Activated T-helper 1 cell treated with anti-CD3 and anti-CD28 coated beads, Interleukin-12 subunit alpha, Interleukin-12 subunit beta, Interleukin-2, Interleukin-4 antibody, amounts not matched to agents 30 ng/mL and 10 ng/mL and 1 ng/mL, durations not matched to agents 14 hours and 24 hours and 36 hours (primary cell): ENCODE measurements around the gene ZNF236. TPM values are rescaled to one million over a fixed set of nuclear protein-coding genes. Genes with fewer than 3 reads are reported as not detected.
"Not testable (repeated sequence)": the region's sequence is repeated elsewhere in the genome, so short reads cannot be mapped to it uniquely, and the experiment has no call there.

ENCODE experiments used
- DNase-seq: peaks from one replicate; pipeline ENCODE4 v3.0.0; 2021; ENCODE audit warnings: low spot score
- H3K27ac Mint-ChIP-seq: one replicate; pipeline ENCODE4 v1.8.0; 2021; ENCODE audit warnings: mild to moderate bottlenecking, mixed read lengths
- H3K27me3 Mint-ChIP-seq: one replicate; pipeline ENCODE4 v1.8.0; 2022; ENCODE audit warnings: mild to moderate bottlenecking, moderate library complexity, mixed read lengths; ENCODE audit not compliant: insufficient read depth
- H3K36me3 Mint-ChIP-seq: one replicate; pipeline ENCODE4 v1.8.0; 2021; ENCODE audit warnings: low read depth, mixed read lengths
- H3K4me1 Mint-ChIP-seq: one replicate; pipeline ENCODE4 v1.8.0; 2021; ENCODE audit warnings: low read depth, mixed read lengths
- H3K4me3 Mint-ChIP-seq: one replicate; pipeline ENCODE4 v1.8.0; 2021; ENCODE audit warnings: mild to moderate bottlenecking, moderate library complexity, mixed read lengths
- H3K9me3 Mint-ChIP-seq: one replicate; pipeline ENCODE4 v1.8.0; 2021; ENCODE audit warnings: mixed read lengths
- intact Hi-C: fragments of 100-400 bp; cut with micrococcal nuclease; formaldehyde crosslinking; loops from one replicate; pipeline ENCODE4 v1.15.1; 2024
- total RNA-seq: library from RNA; stranded (reverse); gene quantifications from 2 replicates; pipeline ENCODE4 v1.2.3, GENCODE V29; 2022

Gene ZNF236
- 18.0 and 21.5 TPM in 2 replicates for total RNA-seq

DNA sequence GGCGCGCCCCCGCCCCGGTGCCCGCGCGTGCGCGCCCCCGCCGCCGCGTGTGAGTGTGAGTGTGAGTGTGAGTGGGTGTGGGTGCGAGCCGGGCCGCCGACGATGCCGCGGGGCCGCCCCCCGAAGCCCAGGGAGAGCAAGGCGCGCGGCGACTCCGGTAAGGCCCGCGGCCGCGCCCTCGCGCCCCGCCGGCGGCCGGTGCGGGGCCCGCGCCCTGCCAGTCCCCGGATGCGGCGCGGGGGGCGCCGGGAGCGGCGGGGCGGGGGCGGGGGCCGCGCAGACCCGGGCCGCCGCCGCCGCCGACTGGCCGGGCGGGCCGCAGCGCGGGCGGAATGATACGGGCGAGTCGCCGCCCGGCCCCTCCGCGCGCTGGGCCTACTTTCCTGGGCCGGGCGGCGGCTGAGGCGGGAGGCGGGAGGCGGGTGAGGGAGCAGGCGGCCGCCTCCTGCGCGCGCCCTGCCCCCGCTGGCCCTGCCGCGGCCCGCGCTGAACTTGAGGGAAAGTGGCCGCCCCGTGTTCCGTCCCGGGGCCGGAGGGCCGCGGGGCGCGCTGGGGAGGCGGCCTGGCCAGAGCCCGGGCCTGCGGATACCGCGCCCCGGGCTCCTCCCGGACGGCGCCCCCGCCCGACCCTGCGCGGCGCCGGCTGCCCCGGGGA lies at the start of gene ZNF236:
TSS of gene ZNF236 (plus strand) at position 52 of the 655 bp plus-strand sequence. CDS start at position 103, 51 bp downstream.
- peak; percentile 59 for DNase-seq

GRCh38 chr18:76772665-76773064 lies 49.7 kb upstream of the ZNF236 start:
- Mint-ChIP-seq H3K27ac (no peak overlapping the region), H3K27me3 (peaks cover 15% of the 10 kb centered on the region), H3K9me3 (peaks cover 21% of the 10 kb centered on the region), H3K36me3 (peaks cover 2% of the 10 kb centered on the region), H3K4me3 (no peak overlapping the region), H3K4me1 (peaks cover 7% of the 10 kb centered on the region)
- intact Hi-C loops, result no loop called here
- DNase-seq, result no peak

More for the DNA sequence above, at the start of gene ZNF236:
- Mint-ChIP-seq H3K36me3 (peaks cover 4% of the 10 kb centered on the region), H3K9me3 (no peaks in the 10 kb centered on the region), H3K4me3 (peak within 1 kb of the TSS; percentile 93), H3K27me3 (no peaks in the 10 kb centered on the region), H3K4me1 (peaks cover 41% of the 10 kb centered on the region), H3K27ac (peak within 1 kb of the TSS; percentile 96)
- intact Hi-C loops, result loop anchor here (1.0 to 10.0 kb wide), 7 partner anchors 53 to 382 kb away; partner anchors contain the start of gene MBP

DNA sequence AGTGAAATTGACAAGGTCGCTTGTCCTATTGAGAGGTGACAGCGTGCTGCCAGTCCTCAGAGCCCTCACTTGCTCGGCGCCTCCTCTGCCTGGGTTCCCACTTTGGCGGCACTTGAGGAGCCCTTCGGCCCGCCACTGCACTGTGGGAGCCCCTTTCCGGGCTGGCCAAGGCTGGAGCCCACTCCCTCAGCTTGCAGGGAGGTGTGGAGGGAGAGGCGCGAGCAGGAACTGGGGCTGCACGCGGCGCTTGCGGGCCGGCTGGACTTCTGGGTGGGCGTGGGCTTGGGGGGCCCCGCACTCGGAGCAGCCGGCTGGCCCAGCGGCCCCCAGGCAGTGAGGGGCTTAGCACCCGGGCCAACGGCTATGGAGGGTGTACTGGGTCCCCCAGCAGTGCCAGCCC lies 45.3 kb upstream of the ZNF236 start:
- DNase-seq, H3K36me3 Mint-ChIP-seq, H3K4me3 Mint-ChIP-seq, H3K9me3 Mint-ChIP-seq, intact Hi-C loops, H3K27ac Mint-ChIP-seq, H3K4me1 Mint-ChIP-seq: not testable (repeated sequence)
- peaks cover 21% of the 10 kb centered on the region for H3K27me3 Mint-ChIP-seq

DNA sequence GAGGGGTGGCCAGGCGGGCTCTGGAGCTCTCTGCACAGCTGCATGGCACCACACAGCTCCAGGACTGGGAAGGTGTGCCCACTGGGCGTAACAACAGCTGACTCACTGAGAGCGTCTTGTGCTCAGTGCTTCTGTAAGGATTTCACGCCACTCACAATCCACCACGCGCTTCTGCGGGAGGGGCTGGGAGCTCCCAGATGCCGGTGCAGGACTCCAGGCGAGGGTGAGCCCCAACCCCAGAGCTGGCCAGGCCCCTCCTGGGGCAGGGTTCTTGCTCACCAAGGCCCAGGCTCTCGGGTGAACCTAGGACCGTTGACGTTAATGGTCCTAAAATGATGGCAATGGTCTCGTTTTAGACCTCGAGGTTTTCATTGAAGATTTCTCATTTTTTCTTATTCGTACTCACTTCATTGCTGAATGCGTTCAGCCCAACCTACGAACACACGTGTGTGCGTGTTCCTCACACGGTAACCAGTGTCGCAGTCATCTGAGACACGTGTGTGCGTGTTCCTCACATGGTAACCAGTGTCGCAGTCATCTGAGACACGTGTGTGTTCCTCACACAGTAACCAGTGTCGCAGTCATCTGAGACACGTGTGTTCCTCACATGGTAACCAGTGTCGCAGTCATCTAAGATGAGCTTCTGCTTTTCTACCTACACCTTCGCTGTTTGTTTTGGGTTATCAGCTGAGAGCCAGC lies 38.4 kb upstream of the ZNF236 start:
- intact Hi-C loops, result no loop called here
- H3K9me3 Mint-ChIP-seq, result peaks cover 3% of the 10 kb centered on the region

DNA sequence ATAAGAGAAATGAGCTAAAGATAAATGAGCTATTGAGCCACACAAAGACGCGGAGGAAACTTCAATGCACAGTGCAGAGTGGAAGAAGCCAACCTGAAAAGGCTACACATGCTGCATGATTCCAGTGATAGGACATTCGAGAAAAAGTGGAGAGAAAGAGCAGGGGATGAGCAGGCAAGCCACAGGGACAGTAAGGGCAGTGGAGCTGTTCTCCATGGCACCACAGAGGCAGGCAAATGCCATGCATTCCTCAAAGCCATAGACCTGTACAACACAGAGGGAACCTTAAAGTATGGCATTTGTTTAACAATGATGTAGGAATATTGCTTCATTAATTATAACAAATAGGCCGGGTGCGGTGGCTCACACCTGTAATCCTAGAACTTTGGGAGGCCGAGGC lies 36.5 kb upstream of the ZNF236 start:
- intact Hi-C loops, result no loop called here
- DNase-seq, result no peak
- Mint-ChIP-seq H3K36me3 (peaks cover 3% of the 10 kb centered on the region), H3K4me1 (peaks cover 9% of the 10 kb centered on the region), H3K4me3 (no peak overlapping the region), H3K27me3 (peaks cover 14% of the 10 kb centered on the region), H3K27ac (no peak overlapping the region), H3K9me3 (peaks cover 9% of the 10 kb centered on the region)

More for the DNA sequence above, 38.4 kb upstream of the ZNF236 start:
- peaks cover 3% of the 10 kb centered on the region for H3K36me3 Mint-ChIP-seq
- H3K27ac Mint-ChIP-seq, result no peak overlapping the region
- H3K4me3 Mint-ChIP-seq, result no peak overlapping the region
- peaks cover 24% of the 10 kb centered on the region for H3K27me3 Mint-ChIP-seq
- peaks cover 9% of the 10 kb centered on the region for H3K4me1 Mint-ChIP-seq
- no peak for DNase-seq

DNA sequence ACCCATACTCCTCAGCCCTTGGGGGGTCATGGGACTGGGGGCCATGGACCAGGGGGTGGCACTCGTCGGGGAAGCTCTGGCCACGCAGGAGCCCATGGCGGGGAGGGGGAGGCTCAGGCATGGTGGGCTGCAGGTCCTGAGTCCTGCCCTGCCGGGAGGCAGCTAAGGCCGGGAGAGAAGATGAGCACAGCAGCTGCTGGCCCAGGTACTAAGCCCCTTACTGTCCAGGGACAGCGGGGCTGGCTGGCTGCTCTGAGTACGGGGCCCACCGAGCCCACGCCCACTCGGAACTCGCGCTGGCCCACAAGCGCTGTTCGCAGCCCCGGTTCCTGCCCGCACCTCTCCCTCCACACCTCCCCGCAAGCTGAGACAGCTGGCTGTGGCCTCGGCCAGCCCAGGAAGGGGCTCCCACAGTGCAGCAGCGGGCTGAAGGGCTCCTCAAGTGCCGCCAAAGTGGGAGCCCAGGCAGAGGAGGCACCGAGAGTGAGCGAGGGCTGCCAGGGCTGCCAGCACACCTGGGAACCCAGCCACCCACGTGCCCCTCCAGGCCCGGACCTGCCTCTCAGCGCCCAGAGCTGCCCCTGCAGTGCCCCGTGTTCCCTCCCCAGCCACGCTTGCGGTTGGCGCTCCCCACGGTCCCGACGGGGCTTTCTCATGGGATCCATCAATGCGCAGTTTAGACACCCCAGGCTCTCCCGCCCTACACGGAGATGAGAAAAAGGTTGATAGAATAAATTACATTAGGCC lies 33.6 kb upstream of the ZNF236 start:
- intact Hi-C loops, result no loop called here

GRCh38 chr18:76791106-76791505 lies 31.3 kb upstream of the ZNF236 start:
- Mint-ChIP-seq H3K4me3 (no peak overlapping the region), H3K27ac (no peak overlapping the region)

More for the DNA sequence above, 33.6 kb upstream of the ZNF236 start:
- Mint-ChIP-seq H3K27ac (no peak overlapping the region), H3K4me3 (no peak overlapping the region), H3K9me3 (peaks cover 14% of the 10 kb centered on the region), H3K27me3 (peaks cover 12% of the 10 kb centered on the region), H3K36me3 (peaks cover 3% of the 10 kb centered on the region), H3K4me1 (peaks cover 9% of the 10 kb centered on the region)
- no peak for DNase-seq

GRCh38 chr18:76791642-76792041 lies 30.7 kb upstream of the ZNF236 start:
- peaks cover 3% of the 10 kb centered on the region for H3K36me3 Mint-ChIP-seq
- no peak overlapping the region for H3K4me3 Mint-ChIP-seq
- H3K27ac Mint-ChIP-seq, result no peak overlapping the region
- peaks cover 14% of the 10 kb centered on the region for H3K9me3 Mint-ChIP-seq
- DNase-seq, result no peak
- intact Hi-C loops, result no loop called here
- peaks cover 9% of the 10 kb centered on the region for H3K4me1 Mint-ChIP-seq
- H3K27me3 Mint-ChIP-seq, result peaks cover 12% of the 10 kb centered on the region

More at GRCh38 chr18:76791106-76791505, 31.3 kb upstream of the ZNF236 start:
- no peak for DNase-seq
- Mint-ChIP-seq H3K36me3 (peaks cover 3% of the 10 kb centered on the region), H3K9me3 (peaks cover 14% of the 10 kb centered on the region), H3K4me1 (peaks cover 9% of the 10 kb centered on the region), H3K27me3 (peaks cover 11% of the 10 kb centered on the region)
- intact Hi-C loops, result no loop called here

- peaks cover 17% of the 10 kb centered on the region for H3K27me3 Mint-ChIP-seq
- H3K36me3 Mint-ChIP-seq, result no peaks in the 10 kb centered on the region
- intact Hi-C loops, result no loop called here
- DNase-seq, result no peak
- H3K4me1 Mint-ChIP-seq, result no peaks in the 10 kb centered on the region
- H3K9me3 Mint-ChIP-seq, result peaks cover 20% of the 10 kb centered on the region
- no peak overlapping the region for H3K4me3 Mint-ChIP-seq
- no peak overlapping the region for H3K27ac Mint-ChIP-seq
Measured at GRCh38 chr18:76794326-76794725, 28.0 kb upstream of the ZNF236 start.

DNA sequence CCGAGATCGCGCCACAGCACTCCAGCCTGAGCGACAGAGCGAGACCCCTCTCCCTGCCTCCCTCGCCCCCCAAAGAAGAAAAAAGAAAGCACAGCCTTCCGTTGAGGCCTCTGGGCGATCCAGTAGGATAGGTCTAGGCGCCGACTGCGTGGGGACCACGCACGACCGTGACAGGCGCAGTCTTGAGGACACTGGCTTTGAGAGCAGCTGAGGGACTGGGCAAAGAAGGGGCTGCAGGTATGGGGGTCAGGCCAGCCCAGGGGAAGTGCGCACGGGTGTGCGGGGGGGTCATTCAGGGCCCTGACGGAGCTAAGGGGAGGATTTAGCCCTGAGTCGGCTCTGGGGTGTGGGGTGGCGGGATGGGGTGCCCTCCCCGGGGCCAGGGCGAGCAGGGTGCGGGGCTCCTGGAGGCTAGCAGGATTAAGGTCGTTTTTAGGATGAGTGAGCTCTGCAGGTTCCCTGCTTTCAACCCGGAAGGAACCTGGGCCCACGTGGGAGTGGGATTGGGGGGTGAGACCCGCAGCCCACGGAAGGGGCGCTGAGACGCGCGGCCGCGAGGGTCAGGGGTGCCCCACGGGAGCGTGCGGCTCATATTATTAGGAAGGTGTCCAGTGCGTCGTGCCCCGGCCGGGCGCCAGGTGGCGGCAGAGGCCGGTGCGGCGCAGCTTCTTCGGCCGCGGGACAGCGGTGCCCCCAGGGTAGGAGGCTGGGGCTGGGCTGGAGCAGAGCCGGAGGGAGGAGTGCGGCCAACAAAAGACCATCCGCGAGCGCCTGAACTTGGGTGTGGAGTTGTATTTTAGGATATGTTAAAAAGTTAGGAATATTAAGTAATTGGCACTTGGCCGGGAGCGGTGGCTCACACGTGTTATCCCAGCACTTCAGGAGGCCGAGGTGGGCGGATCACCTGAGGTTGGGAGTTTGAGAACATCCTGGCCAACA lies 20.5 kb upstream of the ZNF236 start:
- H3K27me3 Mint-ChIP-seq, result peaks cover 12% of the 10 kb centered on the region
- no peak overlapping the region for H3K4me3 Mint-ChIP-seq
- peaks cover 9% of the 10 kb centered on the region for H3K9me3 Mint-ChIP-seq
- H3K4me1 Mint-ChIP-seq, result peaks cover 8% of the 10 kb centered on the region
- H3K36me3 Mint-ChIP-seq, result no peaks in the 10 kb centered on the region
- intact Hi-C loops, result loop anchor here (1.0 to 5.0 kb wide), 6 partner anchors 57 to 849 kb away; no protein-coding TSS in a partner anchor
- no peak for DNase-seq
- H3K27ac Mint-ChIP-seq, result no peak overlapping the region

GRCh38 chr18:76803413-76803812 lies 18.9 kb upstream of the ZNF236 start:
- Mint-ChIP-seq H3K27me3 (peaks cover 8% of the 10 kb centered on the region), H3K36me3 (peaks cover 3% of the 10 kb centered on the region), H3K4me3 (no peak overlapping the region), H3K4me1 (peaks cover 8% of the 10 kb centered on the region), H3K27ac (no peak overlapping the region), H3K9me3 (peaks cover 4% of the 10 kb centered on the region)
- DNase-seq, result no peak
- intact Hi-C loops, result loop anchor here (1.0 to 5.0 kb wide), 4 partner anchors 18 to 847 kb away; no protein-coding TSS in a partner anchor

DNA sequence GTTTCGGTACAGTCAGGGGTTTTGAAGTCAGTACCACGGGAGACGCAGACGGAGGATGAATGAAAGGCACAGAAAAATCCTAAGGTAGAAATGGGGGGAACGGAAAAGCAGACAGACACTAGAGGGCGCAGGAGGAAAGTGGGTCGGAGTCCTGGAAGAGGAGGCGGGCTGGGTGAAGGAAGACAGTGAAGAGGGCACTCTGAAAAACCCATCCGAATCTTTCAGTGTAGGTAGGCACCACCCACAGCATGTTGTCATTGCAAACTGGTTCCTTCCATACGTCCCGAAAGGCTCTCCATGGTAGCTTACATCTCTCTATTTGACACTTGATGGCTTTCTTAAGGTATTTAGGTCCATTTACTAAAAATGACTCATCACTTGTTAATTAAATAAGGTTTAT lies 18.5 kb upstream of the ZNF236 start:
- H3K27me3 Mint-ChIP-seq, result peaks cover 8% of the 10 kb centered on the region
- intact Hi-C loops, result loop anchor here (1.0 to 5.0 kb wide), 4 partner anchors 17 to 847 kb away; no protein-coding TSS in a partner anchor
- H3K27ac Mint-ChIP-seq, result no peak overlapping the region
- peak; percentile 52 for DNase-seq
- H3K4me1 Mint-ChIP-seq, result peaks cover 8% of the 10 kb centered on the region
- no peak overlapping the region for H3K4me3 Mint-ChIP-seq
- peaks cover 2% of the 10 kb centered on the region for H3K9me3 Mint-ChIP-seq
- peaks cover 3% of the 10 kb centered on the region for H3K36me3 Mint-ChIP-seq
